HL-60 (cell line): ENCODE measurements around the gene NDUFS5.

Experiments used
- GABPA ChIP-seq: IDR thresholded peaks from 2 replicates; pipeline ENCODE4 v1.6.1; 2012; ENCODE audit warnings: low read depth
- POLR2AphosphoS5 ChIP-seq: IDR thresholded peaks from 2 replicates; pipeline ENCODE4 v1.6.1; 2012; ENCODE audit warnings: low read depth
- SPI1 ChIP-seq: IDR thresholded peaks from 2 replicates; pipeline ENCODE4 v1.6.1; 2012; ENCODE audit warnings: low read depth, mild to moderate bottlenecking, borderline replicate concordance
- TF ChIP-seq, protein P1 (sequence below): IDR thresholded peaks from 2 replicates; pipeline ENCODE4 v1.6.1; 2012; ENCODE audit warnings: low read depth; ENCODE audit not compliant: insufficient replicate concordance
- TF ChIP-seq, protein P2 (sequence below): IDR thresholded peaks from one replicate; pipeline ENCODE4 v1.5.1; 2011; ENCODE audit warnings: low read length, control low read depth, inconsistent platforms; ENCODE audit not compliant: insufficient read depth

DNA sequence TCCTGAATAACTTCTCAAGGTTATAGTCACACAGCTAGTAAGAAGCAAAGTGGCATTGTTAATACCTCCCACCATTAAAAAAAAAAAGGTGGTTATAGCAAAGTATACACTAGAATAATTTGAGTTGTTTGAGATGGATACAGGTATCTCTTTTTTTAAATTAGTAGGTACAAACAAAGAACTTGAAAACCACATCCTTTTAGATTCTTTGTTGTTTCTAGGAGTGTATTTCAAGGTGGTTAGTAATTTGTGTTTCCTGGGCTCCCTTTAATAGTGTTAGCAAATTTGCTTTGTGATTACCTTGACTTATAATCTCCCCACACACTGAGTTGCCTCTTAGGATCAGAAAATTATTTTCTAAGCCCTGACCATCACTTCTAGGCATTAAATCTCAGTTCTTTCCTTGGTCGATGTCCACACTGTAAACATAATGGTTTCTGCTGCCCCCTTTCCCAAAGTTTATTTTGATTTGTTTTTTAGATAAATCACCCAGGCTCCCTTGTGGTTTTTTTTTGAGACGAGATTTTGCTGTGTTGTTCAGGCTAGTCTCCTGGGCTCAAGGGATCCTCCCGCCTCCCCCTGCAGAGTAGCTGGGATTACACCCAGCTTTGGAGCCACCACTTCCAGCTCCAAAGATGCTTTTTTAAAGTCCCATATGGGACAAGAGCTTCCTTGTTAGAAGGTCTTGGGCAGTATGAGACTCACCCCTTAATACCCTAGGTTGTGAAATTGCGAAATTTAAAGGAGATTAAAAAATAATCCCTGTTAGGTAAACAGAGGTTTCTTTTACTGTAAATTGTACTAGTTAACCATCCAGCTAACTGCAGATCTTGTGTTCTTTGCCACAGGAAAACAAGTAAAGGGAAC lies 28.9 kb upstream of the NDUFS5 start:
- TF ChIP-seq, protein P1, sequence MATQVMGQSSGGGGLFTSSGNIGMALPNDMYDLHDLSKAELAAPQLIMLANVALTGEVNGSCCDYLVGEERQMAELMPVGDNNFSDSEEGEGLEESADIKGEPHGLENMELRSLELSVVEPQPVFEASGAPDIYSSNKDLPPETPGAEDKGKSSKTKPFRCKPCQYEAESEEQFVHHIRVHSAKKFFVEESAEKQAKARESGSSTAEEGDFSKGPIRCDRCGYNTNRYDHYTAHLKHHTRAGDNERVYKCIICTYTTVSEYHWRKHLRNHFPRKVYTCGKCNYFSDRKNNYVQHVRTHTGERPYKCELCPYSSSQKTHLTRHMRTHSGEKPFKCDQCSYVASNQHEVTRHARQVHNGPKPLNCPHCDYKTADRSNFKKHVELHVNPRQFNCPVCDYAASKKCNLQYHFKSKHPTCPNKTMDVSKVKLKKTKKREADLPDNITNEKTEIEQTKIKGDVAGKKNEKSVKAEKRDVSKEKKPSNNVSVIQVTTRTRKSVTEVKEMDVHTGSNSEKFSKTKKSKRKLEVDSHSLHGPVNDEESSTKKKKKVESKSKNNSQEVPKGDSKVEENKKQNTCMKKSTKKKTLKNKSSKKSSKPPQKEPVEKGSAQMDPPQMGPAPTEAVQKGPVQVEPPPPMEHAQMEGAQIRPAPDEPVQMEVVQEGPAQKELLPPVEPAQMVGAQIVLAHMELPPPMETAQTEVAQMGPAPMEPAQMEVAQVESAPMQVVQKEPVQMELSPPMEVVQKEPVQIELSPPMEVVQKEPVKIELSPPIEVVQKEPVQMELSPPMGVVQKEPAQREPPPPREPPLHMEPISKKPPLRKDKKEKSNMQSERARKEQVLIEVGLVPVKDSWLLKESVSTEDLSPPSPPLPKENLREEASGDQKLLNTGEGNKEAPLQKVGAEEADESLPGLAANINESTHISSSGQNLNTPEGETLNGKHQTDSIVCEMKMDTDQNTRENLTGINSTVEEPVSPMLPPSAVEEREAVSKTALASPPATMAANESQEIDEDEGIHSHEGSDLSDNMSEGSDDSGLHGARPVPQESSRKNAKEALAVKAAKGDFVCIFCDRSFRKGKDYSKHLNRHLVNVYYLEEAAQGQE = no peak
- TF ChIP-seq, protein P2, sequence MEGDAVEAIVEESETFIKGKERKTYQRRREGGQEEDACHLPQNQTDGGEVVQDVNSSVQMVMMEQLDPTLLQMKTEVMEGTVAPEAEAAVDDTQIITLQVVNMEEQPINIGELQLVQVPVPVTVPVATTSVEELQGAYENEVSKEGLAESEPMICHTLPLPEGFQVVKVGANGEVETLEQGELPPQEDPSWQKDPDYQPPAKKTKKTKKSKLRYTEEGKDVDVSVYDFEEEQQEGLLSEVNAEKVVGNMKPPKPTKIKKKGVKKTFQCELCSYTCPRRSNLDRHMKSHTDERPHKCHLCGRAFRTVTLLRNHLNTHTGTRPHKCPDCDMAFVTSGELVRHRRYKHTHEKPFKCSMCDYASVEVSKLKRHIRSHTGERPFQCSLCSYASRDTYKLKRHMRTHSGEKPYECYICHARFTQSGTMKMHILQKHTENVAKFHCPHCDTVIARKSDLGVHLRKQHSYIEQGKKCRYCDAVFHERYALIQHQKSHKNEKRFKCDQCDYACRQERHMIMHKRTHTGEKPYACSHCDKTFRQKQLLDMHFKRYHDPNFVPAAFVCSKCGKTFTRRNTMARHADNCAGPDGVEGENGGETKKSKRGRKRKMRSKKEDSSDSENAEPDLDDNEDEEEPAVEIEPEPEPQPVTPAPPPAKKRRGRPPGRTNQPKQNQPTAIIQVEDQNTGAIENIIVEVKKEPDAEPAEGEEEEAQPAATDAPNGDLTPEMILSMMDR = no peak
- no peak for TF ChIP-seq POLR2AphosphoS5
- TF ChIP-seq GABPA = no peak
- TF ChIP-seq SPI1 = no peak
